Measurements from ENCODE around the gene RABGEF1.

GRCh38 chr7:66751945-66752344, 11.4 kb downstream of the RABGEF1 start:
- TF ChIP-seq CTCF (conservative IDR thresholded peaks at IDR 0.05) (no peak), EZH2 (IDR thresholded peaks at IDR 0.05; ENCODE audit: low read depth) (no peak)

Data from PC-9 (cell line).